H4 (cell line): ENCODE data around the gene LY6G6C. TPM values are rescaled to one million over a fixed set of nuclear protein-coding genes. Genes with fewer than 3 reads are reported as not detected.

Experiments used
- DNase-seq: peaks from one replicate; pipeline ENCODE4 v3.0.0-alpha.2; 2015; ENCODE audit warnings: low spot score
- total RNA-seq: library from RNA; depleted of rRNA; stranded (reverse); fragments of >200 nt; shearing (Covaris generic); gene quantifications from 2 replicates; pipeline ENCODE4 v1.2.3, GENCODE V29; 2014; rRNA removed

The LY6G6C gene
- total RNA-seq, 1 experiment from 2014 or later = not detected

DNA sequence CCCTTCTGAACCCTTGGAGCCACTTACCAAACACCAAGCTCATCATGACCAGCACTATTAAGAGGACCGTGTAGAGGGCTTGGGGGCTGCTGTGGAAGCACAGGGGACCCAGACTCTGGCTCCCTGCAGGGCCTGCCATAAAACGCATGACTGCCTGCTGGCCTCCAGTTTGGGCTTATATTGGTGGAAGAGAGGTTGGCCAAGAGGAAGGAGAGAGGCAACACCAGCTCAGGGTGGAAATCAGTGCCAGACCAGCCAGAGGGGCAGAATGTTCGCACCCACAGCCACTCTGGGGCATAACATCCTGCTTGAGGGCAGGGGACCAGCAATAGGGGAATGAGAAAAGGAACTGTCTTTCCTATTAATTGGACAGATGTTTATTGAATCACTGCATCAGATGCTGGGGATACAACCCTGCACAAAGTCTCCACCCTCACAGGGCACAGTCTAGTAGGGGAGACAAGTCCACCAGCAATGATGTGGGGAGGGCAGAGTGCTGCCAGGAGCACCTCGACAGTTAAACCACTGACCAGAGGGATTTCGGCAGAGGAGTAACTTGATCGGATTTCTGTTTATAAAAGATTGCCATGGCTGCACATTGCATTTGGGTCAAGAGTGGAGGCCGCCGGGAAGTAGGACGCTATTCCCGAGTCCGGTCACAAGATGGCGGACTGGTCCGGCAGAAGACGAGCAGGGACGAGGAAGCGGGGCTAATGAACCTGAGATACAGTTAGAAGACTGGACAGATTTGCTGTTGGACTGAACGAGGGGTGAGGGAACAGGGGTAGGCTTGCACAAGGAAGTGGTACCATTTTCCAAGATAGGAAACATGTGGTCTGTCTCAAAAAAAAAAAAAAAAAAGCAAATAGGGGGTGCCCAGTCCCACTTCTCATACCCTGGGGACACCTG is 41.1 kb downstream of the LY6G6C start, which contains the start of gene LY6G5C:
TSS of gene LY6G5C (minus strand) at position 842 of the 909 bp plus-strand sequence. CDS start at position 148, 694 bp downstream.
- DNase-seq = peak; percentile 79

DNA sequence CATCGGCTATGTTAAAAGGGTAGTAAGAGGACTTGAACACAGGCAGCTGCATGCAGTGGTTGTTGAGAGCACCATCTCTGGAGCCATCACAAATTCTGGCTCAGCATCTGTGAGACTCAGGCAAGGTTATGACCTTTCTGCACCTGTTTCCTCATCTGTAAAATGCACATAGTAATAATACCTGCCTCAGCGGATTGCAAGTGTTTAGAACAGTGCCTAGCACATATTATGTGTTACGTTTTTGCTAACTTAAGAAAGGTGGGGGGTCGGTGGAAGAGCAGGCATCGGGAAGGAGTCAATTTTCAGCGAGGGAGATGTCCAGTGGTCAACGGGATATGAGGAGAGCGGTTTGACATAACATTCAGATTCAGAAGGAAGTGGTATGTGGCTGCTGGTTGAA is 43.6 kb downstream of the LY6G6C start:
- DNase-seq = no peak

DNA sequence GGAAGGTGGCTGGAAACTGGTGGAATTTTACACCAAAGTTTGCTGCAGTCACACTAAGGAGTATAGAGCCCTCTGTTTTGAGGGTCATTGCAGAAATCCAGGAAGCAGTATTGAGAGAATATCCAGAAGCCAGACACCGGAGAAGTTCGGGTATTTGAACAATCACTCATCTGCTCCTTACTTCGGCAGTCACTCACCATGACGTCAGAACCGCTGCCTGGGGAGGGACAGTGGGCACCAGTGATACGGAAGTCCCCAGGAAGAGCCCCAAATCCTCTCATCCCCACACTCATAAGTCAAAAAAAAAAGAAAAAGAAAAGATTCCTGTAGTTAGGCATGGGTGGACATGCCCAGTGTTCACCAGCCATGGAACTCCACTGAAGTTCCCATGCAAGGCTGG is 44.6 kb downstream of the LY6G6C start:
- DNase-seq = no peak

DNA sequence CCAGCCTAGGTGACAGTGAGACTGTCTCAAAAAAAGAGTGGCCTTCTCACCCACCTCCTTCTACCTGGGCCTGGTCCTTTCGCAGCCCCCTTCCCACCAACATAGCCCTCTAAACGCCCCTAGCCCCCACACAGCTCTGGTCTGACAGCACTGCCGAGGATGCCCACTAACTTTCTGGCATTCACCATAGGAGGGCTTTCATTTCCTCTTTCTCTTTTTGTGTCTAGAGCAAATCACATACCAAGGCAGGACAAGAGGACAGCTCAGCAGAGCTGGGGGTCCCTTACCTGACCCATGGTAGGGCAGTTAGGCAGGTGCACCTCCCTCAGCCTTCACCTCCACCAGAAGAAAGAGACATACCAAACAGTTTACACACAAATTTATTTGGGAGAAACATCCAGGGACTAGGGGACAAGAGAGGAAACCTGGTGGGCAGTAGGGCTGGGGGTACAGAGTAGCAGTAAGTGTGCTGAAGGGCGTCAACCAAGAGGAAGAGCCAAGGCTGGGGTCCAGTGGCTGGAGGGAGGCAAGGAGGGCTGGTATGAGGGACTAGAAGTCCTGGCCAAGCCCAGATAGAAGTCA is 45.1 kb downstream of the LY6G6C start:
- DNase-seq = no peak

DNA sequence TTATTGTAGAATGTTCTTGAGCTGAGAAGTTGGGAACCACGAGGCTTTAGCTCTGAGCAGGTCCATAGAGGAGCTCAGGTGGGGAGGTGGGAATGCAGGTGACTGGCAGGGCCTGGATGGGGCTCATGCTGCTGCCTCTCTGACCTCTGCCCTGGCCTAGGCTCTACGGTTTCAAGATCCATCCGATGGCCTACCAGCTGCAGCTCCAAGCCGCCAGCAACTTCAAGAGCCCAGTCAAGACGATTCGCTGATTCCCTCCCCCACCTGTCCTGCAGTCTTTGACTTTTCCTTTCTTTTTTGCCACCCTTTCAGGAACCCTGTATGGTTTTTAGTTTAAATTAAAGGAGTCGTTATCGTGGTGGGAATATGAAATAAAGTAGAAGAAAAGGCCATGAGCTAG is 51.9 kb downstream of the LY6G6C start, which contains the start of gene LY6G5B:
TSS of gene LY6G5B (plus strand) at position 301 of the 400 bp plus-strand sequence. CDS start 975 bp downstream, outside the sequence.
- no peak for DNase-seq

Other genes with a start within 250 kb of the LY6G6C start
- 12.2 and 14.5 TPM in 2 replicates for gene MICB, start 223.6 kb downstream of the LY6G6C start, total RNA-seq
- gene MCCD1, start 192.8 kb downstream of the LY6G6C start, total RNA-seq = not detected in 2 replicates
- gene DDX39B, start 179.7 kb downstream of the LY6G6C start, total RNA-seq = 580 and 595 TPM in 2 replicates
- gene ATP6V1G2, start 175.1 kb downstream of the LY6G6C start, total RNA-seq = 0.60 TPM in 1 of 2 replicates, not detected in the other
- 12.9 and 13.6 TPM in 2 replicates for gene NFKBIL1, start 174.1 kb downstream of the LY6G6C start, total RNA-seq
- not detected in 2 replicates for gene LTA, start 149.5 kb downstream of the LY6G6C start, total RNA-seq
- not detected in 2 replicates for gene TNF, start 146.2 kb downstream of the LY6G6C start, total RNA-seq
- gene LTB, start 139.3 kb downstream of the LY6G6C start, total RNA-seq = not detected in 2 replicates
- gene LST1, start 135.5 kb downstream of the LY6G6C start, total RNA-seq = not detected in 2 replicates
- not detected in 2 replicates for gene NCR3, start 128.7 kb downstream of the LY6G6C start, total RNA-seq
- gene AIF1, start 106.5 kb downstream of the LY6G6C start, total RNA-seq = not detected in 2 replicates
- 26.2 and 36.1 TPM in 2 replicates for gene PRRC2A, start 101.0 kb downstream of the LY6G6C start, total RNA-seq
- gene BAG6, start 69.1 kb downstream of the LY6G6C start, total RNA-seq = 122 and 138 TPM in 2 replicates
- 0.91 and 1.1 TPM in 2 replicates for gene APOM, start 65.9 kb downstream of the LY6G6C start, total RNA-seq
- 19.3 and 20.8 TPM in 2 replicates for gene C6orf47, start 61.0 kb downstream of the LY6G6C start, total RNA-seq
- gene GPANK1, start 56.7 kb downstream of the LY6G6C start, total RNA-seq = 13.4 and 15.9 TPM in 2 replicates
- gene CSNK2B, start 55.7 kb downstream of the LY6G6C start, total RNA-seq = 443 and 553 TPM in 2 replicates
- gene LY6G5B, start 51.8 kb downstream of the LY6G6C start, total RNA-seq = not detected in 2 replicates
- 0.97 TPM in 1 of 2 replicates, not detected in the other for gene LY6G5C, start 40.7 kb downstream of the LY6G6C start, total RNA-seq
- gene ABHD16A, start 18.4 kb downstream of the LY6G6C start, total RNA-seq = 28.0 and 34.6 TPM in 2 replicates
- not detected in 2 replicates for gene LY6G6F, start 14.9 kb downstream of the LY6G6C start, total RNA-seq
- gene LY6G6D, start 6.4 kb downstream of the LY6G6C start, total RNA-seq = not detected in 2 replicates
- gene MPIG6B, start 1.6 kb upstream of the LY6G6C start, total RNA-seq = not detected in 2 replicates
- 75.2 and 101 TPM in 2 replicates for gene DDAH2, start 7.6 kb upstream of the LY6G6C start, total RNA-seq
- gene CLIC1, start 14.8 kb upstream of the LY6G6C start, total RNA-seq = 710 and 730 TPM in 2 replicates
- gene MSH5, start 18.3 kb upstream of the LY6G6C start, total RNA-seq = 5.3 and 10.8 TPM in 2 replicates
- 0.21 and 2.8 TPM in 2 replicates for gene SAPCD1, start 40.9 kb upstream of the LY6G6C start, total RNA-seq
- 0.37 and 2.2 TPM in 2 replicates for gene VWA7, start 55.6 kb upstream of the LY6G6C start, total RNA-seq
- 37.3 and 37.5 TPM in 2 replicates for gene VARS1, start 74.0 kb upstream of the LY6G6C start, total RNA-seq
- 108 and 123 TPM in 2 replicates for gene LSM2, start 85.2 kb upstream of the LY6G6C start, total RNA-seq
- 0.85 and 1.0 TPM in 2 replicates for gene HSPA1L, start 93.5 kb upstream of the LY6G6C start, total RNA-seq
- 29.8 and 31.5 TPM in 2 replicates for gene HSPA1A, start 93.8 kb upstream of the LY6G6C start, total RNA-seq
- 84.4 and 109 TPM in 2 replicates for gene HSPA1B, start 106.0 kb upstream of the LY6G6C start, total RNA-seq
- 91.5 and 101 TPM in 2 replicates for gene NEU1, start 141.1 kb upstream of the LY6G6C start, total RNA-seq
- gene SLC44A4, start 157.3 kb upstream of the LY6G6C start, total RNA-seq = not detected in 2 replicates
- gene EHMT2, start 176.0 kb upstream of the LY6G6C start, total RNA-seq = 44.6 and 49.6 TPM in 2 replicates
- gene ZBTB12, start 180.3 kb upstream of the LY6G6C start, total RNA-seq = 0.62 and 0.70 TPM in 2 replicates
- 0.75 TPM in 1 of 2 replicates, not detected in the other for gene C2, start 206.0 kb upstream of the LY6G6C start, total RNA-seq
- gene CFB, start 224.3 kb upstream of the LY6G6C start, total RNA-seq = 1.5 and 4.3 TPM in 2 replicates
- 140 and 141 TPM in 2 replicates for gene NELFE, start 237.2 kb upstream of the LY6G6C start, total RNA-seq
- gene SKIC2, start 237.4 kb upstream of the LY6G6C start, total RNA-seq = 21.1 and 23.8 TPM in 2 replicates